GM21576 (cell line): ENCODE data around the gene C1QTNF9.
"Not testable (repeated sequence)": the region's sequence is repeated elsewhere in the genome, so short reads cannot be mapped to it uniquely, and the experiment has no call there.

Experiments used
- ATAC-seq: cut with Tn5 transposase; IDR thresholded peaks from one replicate; pipeline ENCODE4 v1.9.1; 2021; ENCODE audit warnings: mild to moderate bottlenecking, moderate library complexity; ENCODE audit not compliant: unreplicated experiment

C1QTNF9 gene

DNA sequence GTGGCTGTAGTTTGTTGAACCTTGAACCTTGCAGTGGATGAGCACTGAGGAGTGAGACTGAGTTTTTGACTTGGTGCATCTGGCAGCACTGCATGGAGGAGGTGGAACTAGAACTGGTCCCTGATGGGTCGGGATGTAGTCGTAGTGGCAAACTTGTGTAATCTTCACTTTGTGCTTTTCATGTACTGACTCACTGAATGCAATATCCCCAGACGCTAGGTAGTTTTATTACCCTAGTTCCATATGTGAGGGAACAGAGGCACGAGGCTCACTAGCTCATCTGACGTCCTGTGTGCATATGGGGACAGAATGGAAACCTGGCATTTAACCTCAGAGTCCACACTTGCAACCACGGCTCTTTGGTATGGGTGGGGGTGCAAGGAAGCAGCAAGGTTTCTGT is 10.3 kb downstream of the C1QTNF9 start:
- ATAC-seq: not testable (repeated sequence)

DNA sequence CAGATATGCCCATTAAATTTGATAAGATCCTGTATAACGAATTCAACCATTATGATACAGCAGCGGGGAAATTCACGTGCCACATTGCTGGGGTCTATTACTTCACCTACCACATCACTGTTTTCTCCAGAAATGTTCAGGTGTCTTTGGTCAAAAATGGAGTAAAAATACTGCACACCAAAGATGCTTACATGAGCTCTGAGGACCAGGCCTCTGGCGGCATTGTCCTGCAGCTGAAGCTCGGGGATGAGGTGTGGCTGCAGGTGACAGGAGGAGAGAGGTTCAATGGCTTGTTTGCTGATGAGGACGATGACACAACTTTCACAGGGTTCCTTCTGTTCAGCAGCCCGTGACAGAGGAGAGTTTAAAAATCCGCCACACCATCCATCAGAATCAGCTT is 12.0 kb downstream of the C1QTNF9 start:
- ATAC-seq: not testable (repeated sequence)

DNA sequence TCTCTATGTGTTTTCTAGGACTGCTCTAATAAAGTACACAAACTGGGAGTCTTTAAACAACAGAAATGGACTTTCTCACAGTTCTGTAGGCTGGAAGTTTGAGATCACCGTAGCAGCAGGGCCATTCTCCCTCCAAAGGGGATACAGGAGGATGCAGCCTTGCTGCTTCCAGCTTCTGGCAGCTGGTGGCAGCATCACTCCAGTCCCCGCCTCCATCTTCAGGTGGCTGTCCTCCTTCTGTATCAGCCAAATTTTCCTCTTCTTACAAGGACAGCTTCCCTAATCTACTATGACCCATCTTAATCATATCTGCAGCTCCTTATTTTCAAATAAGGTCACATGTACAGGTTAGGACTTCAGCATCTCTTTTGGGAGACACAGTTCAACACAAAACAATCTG is 13.1 kb downstream of the C1QTNF9 start:
- ATAC-seq: not testable (repeated sequence)

DNA sequence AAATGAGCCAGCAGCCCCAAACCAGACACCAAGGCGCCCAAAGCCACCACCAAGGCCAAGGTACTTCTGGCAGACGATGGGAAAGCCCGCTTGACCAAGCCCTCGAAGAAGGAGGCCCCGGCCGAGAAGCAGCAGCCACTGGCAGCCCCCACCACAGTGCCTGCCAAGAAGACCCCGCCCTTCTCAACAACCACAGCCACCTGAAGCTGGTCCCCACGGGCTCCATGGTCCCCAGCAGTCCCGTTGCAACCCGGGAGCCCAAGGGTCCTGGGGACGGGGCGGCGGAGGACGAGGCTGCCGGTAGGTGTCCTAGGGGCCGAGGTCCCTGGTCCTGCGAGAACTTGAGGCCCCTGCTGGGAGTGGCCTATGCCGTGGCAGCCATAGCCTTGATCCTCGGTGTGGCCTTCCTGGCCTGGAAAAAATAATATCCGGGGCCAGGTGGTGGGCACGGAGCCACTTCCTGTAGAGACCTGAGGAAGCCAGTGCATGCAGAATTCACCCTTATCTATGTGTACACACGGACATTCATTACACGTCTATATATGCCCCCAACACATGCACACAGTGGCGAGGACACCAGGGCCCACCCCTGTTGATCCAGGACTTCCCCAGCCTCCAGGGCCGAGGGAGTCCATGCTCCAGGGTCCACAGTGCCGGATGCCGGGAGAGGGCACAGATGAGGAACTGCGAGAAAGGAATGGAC is 13.8 kb downstream of the C1QTNF9 start:
- no peak for ATAC-seq

DNA sequence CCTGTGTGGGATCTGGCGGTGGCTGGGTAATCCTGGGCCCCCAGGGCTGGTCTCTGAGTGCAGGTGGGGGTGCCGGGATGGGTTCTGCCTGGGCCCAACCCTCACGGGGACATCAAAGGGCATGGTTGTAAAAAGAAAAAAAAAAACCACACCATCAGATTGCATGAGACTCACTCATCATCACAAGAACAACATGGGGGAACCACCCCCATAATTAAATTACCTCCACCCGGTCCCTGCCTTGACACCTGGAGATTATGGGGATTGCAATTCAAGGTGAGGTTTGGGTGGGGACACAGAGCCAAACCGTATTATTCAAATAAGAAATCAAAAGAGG is 14.3 kb downstream of the C1QTNF9 start:
- no peak for ATAC-seq

DNA sequence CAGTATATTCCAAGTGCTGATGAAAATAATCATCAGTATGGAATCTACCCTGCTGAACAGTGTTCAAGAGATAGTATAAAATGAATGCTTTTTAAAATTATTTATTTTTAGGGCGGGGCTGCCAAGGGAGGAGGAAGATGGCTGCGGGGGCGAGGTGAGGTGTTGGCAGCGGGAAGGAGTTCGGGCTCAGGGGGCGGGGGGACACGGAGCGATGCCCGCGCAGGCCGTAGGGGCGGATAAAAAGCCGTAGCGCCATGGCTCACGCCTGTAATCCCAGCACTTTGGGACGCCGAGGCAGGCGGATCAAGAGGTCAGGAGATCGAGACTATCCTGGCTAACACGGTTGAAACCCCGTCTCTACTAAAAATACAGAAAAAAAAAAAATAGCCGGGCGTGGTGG is 18.2 kb downstream of the C1QTNF9 start:
- not testable (repeated sequence) for ATAC-seq

DNA sequence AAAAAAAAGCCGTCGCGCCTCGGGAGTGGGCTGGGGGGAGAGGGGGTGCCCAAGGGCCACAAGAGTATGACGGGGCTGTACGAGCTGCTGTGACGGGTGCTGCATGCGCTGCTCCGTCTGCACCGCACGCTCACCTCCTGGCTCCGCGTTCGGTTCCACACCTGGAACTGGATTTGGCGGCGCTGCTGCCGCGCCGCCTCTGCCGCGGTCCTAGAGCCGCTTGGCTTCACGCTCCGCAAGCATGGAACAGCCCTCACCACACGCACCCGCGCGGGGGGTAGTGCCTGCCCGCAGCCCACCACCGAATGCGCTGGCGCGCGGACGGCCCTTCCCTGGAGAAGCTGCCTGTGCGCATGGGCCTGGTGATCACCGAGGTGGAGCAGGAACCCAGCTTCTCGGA is 18.8 kb downstream of the C1QTNF9 start:
- no peak for ATAC-seq

DNA sequence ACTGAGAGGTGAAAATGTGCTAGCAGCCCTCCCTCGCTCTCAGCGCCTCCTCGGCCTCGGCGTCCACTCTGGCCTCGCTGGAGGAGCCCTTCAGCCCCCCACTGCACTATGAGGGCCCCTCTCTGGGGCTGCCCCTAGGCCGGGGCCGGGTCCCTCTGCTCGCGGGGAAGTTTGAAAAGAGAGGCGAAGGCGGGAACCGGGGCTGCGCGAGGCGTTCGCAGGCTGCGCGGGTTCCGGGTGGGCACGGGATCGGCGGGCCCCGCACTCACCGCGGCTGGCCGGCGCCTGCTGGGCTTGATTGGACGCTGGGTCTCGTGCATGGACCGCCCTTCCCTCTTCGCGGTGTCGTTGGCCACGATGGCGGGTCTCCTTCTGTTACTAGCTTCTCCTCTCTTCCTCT is 29.3 kb downstream of the C1QTNF9 start:
- no peak for ATAC-seq

DNA sequence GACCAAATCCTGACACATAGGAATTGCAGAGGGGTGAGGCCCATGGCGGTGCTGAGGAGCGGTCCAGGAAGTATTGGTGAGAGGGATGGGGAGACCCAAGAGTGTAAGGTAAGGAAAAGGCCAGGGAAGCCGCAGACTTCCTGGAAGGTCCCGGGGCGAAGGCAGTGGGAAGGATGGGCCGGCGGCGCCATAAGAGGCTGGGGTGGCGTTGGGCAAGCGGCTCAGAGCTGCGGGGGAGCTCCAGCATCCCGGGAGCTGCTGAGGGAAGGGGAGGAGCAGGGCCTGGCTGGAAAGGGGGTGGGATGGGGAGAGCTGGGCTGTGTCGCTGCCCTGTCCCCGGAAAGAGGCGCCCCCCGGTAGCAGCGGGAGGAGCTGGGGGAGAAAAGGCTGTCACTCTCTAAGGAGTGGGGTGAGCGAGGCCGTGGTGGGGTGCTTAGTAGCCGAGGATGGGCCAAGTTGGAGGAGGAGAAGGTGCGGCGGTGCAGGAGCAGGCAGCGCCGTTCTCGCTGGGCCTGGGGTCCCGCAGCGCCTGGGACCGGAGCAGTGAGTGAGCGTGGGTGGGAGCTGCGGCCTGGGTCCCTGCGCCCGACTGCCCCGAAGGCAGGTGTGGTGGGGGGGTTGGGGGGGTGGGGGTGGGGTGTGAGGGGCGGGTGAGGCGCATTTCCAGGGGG is 30.7 kb downstream of the C1QTNF9 start:
- no peak for ATAC-seq

DNA sequence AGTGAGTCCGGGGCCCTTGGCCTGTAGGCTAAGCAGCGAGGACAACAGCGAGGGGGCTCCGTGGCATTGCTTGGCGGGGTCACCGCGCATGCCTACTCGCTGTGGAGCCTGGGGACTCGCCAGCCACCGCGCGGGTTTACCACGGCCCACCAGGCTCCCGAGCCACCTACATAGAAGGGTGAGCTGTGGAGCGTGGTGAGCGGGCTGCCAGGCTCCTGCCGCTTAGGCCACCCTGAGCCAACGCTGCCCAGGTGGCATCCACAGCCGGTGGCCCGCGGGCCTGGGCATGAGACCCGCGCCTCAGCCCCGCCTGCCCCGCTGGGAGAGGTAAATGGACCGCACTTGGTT is 31.2 kb downstream of the C1QTNF9 start:
- ATAC-seq: no peak

DNA sequence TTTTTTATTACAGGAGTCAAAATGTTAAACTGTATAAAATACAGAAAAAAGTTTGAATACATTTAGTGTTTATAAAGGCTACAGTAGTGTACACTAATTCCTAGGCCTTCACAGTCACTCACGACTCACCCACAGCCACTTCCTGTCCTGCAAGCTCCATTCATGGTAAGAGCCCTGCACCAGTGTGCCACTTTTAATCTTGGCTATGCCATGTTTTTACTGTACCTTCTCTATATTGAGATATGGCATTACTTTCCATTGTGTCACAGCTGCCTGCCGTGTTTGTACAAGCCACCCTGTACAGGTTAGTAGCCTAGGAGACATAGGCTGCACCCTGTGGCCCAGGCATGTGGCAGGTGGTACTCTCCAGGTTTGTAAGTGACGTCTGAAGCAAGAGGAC is 32.1 kb downstream of the C1QTNF9 start:
- ATAC-seq: no peak

DNA sequence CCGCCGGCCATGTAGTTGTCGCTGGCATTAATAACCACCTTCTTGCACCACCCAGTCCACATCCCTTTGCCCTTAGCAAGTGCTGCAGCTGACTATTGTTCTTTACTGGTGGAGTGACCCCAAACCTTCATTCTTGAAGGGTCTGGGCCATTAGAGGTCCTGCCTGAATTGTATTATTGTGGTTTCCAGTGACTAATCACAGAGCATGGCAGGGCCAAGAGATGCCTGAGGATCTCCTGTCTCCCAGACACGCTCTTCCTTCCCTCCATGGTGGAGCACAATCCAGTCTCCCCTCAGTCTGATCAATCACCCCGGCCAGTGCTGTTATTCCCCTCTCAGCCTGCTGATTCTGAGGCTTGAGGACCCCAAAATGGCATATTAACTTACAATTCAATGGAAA is 39.0 kb downstream of the C1QTNF9 start:
- ATAC-seq: no peak

DNA sequence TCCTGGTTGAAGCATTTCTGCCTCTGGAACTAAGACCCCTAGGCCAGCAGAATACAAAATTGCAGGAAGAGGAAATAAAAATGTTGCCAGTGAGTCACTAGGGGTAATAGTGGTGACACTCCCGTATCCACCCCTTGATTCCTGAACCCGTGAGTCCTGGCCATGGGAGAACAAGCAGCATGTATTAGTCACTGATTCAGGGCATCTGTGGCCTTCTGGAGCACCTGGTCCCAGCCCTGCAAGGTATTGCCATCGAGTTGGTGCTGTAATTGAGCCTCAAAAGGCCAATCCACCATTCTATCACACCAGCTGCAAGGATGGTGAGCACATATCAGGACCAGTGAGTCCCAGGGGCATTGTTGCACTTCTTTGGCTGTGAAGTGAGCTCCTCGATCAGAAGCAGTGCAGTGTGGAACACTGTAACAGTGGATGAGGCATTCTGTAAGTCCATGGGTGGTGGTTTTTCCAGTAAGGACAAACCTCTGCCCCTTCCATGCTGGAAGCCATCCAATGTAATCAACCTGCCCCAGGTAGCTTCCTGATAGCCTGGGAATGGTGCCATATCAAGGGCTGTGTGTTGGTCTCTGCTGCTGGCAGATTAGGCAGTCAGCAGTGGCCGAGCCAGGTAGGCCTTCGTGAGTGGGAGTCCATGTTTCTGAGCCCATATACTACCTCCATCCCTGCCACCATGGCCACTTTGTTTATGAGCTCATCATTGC is 39.6 kb downstream of the C1QTNF9 start:
- ATAC-seq: no peak

DNA sequence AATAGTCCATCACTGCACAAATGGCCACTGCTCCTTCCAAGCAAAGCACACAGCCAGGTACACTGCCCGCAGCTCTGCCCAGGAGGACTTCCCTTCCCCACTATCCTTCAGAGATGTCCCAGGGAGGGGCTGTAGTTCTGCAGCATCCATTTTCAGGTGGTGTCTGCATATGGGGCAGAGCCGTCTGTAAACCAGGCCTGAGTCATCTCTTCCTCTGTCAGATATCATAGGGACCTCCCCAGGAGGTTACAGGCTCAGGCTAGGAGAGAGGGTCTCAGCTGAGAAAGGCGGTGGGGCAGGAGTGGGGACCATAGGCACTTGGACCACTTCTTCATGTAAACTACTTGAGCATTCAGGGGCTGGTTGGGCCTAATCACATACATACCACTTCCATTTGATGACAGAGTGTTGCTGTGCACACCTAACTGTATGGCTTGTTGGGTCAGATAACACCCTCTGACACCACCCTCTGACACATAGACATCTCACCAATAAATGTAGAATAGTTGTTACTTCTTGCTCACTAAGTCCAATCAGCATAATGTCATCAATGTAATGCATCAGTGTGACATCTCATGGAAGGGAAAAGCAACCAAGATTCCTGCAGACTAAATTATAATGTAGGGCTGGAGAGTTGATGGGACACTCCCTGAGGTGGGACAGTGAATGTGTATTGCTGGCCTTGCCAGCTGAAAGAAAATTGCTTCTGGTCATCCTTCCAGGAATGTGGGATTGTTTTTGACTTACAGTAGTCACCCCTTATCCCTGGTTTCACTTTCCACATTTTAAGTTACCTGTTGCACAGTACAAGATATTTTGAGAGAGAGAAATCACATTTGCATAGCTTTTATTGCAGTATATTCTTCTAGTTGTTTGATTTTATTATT is 40.6 kb downstream of the C1QTNF9 start:
- ATAC-seq: not testable (repeated sequence)

DNA sequence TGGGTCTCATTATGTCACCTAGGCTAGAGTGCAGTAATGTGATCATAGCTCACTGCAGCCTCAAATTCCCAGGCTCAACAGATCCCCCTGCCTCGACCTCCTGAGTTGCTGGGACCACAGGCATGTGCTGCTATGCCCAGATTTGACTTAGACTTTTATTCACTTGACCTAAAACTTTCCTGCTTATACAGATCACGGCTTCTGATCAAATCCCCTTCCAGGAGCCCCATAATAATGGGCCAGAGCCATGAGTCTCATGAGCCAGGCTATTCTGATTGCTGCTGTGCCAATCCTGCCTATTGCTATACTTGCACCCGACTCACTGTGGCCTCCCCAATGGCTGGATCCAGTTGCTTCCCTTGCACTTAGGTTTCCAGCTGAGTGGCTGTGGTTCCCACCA is 42.0 kb downstream of the C1QTNF9 start:
- ATAC-seq: no peak

DNA sequence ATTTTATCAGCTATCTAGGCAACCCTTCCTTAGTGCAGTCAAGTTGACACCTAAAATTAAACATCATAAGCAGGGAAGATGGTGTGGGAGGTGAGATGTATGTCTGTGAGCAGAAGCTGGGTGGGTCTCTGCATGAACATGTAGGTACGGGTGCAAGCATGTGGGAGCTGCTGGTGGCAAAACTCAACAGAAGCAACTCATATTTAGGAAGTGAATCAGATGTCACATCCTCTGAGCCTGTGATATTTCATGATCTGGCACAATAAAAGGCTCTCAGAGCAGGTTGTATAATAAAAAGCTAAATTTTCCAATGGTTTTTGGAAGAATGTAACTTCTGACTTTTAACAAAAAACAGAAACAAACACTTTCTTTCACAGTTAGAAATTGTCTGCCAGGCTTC is 44.4 kb downstream of the C1QTNF9 start:
- no peak for ATAC-seq

DNA sequence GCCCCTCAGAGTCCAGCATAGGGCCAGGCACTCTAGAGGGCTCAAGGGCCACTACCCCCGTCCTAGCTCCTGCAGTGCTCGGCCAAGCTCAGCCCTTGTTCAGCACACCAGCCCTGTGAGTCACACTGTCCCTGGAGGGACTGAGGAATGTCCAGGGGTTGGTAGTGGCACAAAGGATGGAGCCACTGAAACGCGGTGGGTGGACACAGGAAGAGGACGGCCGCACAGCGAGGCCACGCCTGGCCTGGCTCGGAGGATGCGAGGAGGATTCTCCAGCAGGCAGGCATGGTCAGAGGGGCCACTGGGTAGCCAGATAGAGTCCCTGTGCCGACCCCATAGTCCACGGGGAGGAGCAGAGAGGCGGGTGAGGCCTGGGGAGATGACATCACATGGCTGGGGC is 45.7 kb downstream of the C1QTNF9 start:
- ATAC-seq: no peak

DNA sequence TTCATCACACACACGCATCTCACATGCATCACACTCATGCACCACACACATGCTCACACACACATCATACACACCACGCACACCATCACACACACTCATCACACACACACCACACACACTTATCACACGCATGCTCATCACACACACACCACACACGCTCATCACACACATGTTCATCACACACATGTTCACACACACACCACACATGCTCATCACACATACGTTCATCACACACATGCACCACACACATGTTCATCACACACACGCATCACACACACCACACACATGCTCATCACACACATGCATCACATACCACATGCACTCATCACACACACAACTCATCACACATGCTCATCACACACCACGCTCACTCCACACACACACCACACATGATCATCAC is 46.9 kb downstream of the C1QTNF9 start:
- ATAC-seq: no peak

DNA sequence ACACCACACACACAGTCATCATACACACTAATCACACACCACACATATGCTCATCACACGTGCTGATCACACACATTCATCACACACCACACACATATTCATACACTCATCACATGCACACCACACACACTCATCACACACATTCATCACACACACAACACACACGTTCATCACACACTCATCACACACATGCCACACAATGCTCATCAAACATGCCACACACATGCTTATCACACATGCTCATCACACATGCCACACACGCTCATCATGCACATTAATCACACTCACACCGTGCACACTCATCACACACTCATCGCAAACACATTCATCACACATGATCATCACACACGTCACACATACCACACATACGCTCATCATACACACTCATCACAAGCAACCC is 47.5 kb downstream of the C1QTNF9 start:
- ATAC-seq: no peak

DNA sequence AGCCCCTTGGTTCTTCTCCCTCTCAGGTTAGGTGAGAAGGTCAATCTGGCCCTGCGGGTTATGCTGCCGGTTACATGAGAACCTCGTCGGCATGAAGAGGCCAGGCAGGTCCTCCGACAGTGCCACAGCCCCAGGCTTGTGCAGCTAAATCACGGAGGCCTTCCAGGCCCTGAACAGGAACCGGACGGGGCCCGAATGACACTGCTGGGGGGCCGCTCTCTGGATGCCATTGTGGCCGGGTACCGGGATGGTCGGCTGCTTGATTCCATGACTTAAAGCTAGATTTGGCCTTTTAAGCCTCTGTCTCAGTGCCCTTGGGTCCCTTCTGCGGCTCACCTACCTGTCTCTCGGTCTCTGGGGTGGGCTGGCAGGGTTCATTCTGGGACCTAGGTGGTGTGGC is 48.4 kb downstream of the C1QTNF9 start:
- ATAC-seq: no peak

DNA sequence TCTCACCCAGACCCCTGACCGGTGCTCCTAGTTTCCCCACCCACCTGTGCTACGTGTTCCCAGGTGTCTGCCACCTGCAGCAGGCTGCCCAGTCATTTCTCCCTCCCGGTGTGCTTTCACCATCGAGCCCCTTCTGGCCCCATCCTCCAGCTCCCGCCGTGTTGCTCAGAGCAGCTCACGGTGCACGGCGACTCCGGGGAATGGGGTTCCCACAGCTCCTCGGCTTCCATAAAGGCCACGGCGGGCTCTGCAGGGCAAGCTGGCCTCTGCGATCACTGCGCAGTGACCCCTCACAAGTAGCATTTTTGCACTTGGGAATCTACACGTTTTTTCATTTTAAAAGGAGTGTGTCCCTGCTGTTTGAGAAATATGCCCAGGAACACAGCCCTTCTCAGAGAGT is 49.5 kb downstream of the C1QTNF9 start:
- ATAC-seq: not testable (repeated sequence)
